BLaER1 treated with 17β-estradiol and CSF1 and Interleukin-3, amounts not matched to agents 10 nM and 100 nM (cell line): ENCODE data around the gene SUPT5H.
"Not testable (repeated sequence)": the region's sequence is repeated elsewhere in the genome, so short reads cannot be mapped to it uniquely, and the experiment has no call there.

Experiments
- H3K27ac ChIP-seq, 11 experiments: shearing (Covaris generic); formaldehyde crosslinking; 2 replicates each; pipeline ENCODE4 v1.8.1; 2022
- H3K27me3 ChIP-seq, 11 experiments: shearing (Covaris generic); formaldehyde crosslinking; 2 replicates each; pipeline ENCODE4 v1.8.1; 2022
- H3K36me3 ChIP-seq, 11 experiments: shearing (Covaris generic); formaldehyde crosslinking; 2 replicates each; pipeline ENCODE4 v1.8.1; 2022
- H3K4me1 ChIP-seq, 10 experiments: shearing (Covaris generic); formaldehyde crosslinking; 2 replicates each; pipeline ENCODE4 v1.8.1; 2022
- H3K4me2 ChIP-seq, 11 experiments: shearing (Covaris generic); formaldehyde crosslinking; 2 replicates each; pipeline ENCODE4 v1.8.1; 2022
- H3K4me3 ChIP-seq, 10 experiments: shearing (Covaris generic); formaldehyde crosslinking; 2 replicates each; pipeline ENCODE4 v1.8.1; 2022
- H3K9ac ChIP-seq, 11 experiments: shearing (Covaris generic); formaldehyde crosslinking; 2 replicates each; pipeline ENCODE4 v1.8.1; 2022
- H3K9me3 ChIP-seq, 11 experiments: shearing (Covaris generic); formaldehyde crosslinking; replicated peaks in 1 of 11; 2 replicates each; pipeline ENCODE4 v1.8.1; 2022
- H4K20me1 ChIP-seq, 11 experiments: shearing (Covaris generic); formaldehyde crosslinking; 2 replicates each; pipeline ENCODE4 v1.8.1; 2022
- Cebpa-rat ChIP-seq, 11 experiments: shearing (Covaris generic); IDR thresholded peaks; 2 replicates each; pipeline ENCODE4 v1.8.1; 2022

The SUPT5H gene

GRCh38 chr19:39472746-39473442 lies 27.5 kb downstream of the SUPT5H start:
- Histone ChIP-seq H3K9ac (peak overlapping the region in 1 of 11 experiments; percentile 23; a peak in 1 of 22 replicates), H4K20me1 (peaks cover 13 to 78% (median 65%) of the 10 kb centered on the region in 11 experiments; a peak in 20 of 22 replicates), H3K9me3 (no peaks in the 10 kb centered on the region), H3K4me2 (no peak overlapping the region), H3K27ac (no peak overlapping the region), H3K4me1 (peaks cover 0 to 22% (median 13%) of the 10 kb centered on the region in 10 experiments; a peak in 16 of 20 replicates), H3K27me3 (no peaks in the 10 kb centered on the region), H3K36me3 (peaks cover 90 to 100% (median 98%) of the 10 kb centered on the region in 11 experiments), H3K4me3 (no peak overlapping the region)
- TF ChIP-seq Cebpa-rat (IDR thresholded peaks at IDR 0.05), result no peak

- no peaks in the 10 kb centered on the region for H3K27me3 ChIP-seq
- H4K20me1 ChIP-seq, result peaks cover 13 to 72% (median 59%) of the 10 kb centered on the region in 11 experiments; a peak in 20 of 22 replicates
- no peak overlapping the region for H3K4me2 ChIP-seq
- no peak overlapping the region for H3K4me3 ChIP-seq
- TF ChIP-seq Cebpa-rat (IDR thresholded peaks at IDR 0.05), result no peak
- 0 out of 22 replicates have a peak overlapping the region, but pooled peaks of 1 of the 11 experiments have one; percentile 9 for H3K9ac ChIP-seq
- H3K4me1 ChIP-seq, result peaks cover 0 to 16% (median 7%) of the 10 kb centered on the region in 10 experiments; a peak in 16 of 20 replicates
- peaks cover 84 to 97% (median 91%) of the 10 kb centered on the region in 11 experiments for H3K36me3 ChIP-seq
- no peak overlapping the region for H3K27ac ChIP-seq
- H3K9me3 ChIP-seq, result no peaks in the 10 kb centered on the region
Measured at GRCh38 chr19:39473443-39473960, 28.1 kb downstream of the SUPT5H start.

DNA sequence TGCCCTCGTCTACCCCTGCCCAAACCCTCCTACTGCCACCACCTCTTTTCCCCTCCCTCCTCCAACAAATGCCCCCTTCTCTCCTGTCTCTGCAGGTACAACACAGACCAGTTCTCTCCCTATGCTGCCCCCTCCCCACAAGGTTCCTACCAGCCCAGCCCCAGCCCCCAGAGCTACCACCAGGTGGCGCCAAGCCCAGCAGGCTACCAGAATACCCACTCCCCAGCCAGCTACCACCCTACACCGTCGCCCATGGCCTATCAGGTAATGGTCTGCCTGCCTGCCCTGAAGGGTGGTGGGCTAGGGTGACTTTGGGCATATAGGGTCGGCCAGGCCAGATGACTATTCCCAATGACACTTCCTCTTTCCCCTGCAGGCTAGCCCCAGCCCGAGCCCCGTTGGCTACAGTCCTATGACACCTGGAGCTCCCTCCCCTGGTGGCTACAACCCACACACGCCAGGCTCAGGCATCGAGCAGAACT lies 28.8 kb downstream of the SUPT5H start:
- Histone ChIP-seq H3K9me3 (no peaks in the 10 kb centered on the region), H3K36me3 (peaks cover 78 to 91% (median 85%) of the 10 kb centered on the region in 11 experiments), H3K4me1 (peaks cover 0 to 9% (median 1%) of the 10 kb centered on the region in 10 experiments; a peak in 13 of 20 replicates), H3K27ac (no peak overlapping the region), H3K27me3 (no peaks in the 10 kb centered on the region), H3K4me3 (no peak overlapping the region), H3K9ac (no peak overlapping the region), H3K4me2 (no peak overlapping the region), H4K20me1 (peaks cover 8 to 66% (median 55%) of the 10 kb centered on the region in 11 experiments; a peak in 20 of 22 replicates)
- TF ChIP-seq Cebpa-rat (IDR thresholded peaks at IDR 0.05), result no peak

DNA sequence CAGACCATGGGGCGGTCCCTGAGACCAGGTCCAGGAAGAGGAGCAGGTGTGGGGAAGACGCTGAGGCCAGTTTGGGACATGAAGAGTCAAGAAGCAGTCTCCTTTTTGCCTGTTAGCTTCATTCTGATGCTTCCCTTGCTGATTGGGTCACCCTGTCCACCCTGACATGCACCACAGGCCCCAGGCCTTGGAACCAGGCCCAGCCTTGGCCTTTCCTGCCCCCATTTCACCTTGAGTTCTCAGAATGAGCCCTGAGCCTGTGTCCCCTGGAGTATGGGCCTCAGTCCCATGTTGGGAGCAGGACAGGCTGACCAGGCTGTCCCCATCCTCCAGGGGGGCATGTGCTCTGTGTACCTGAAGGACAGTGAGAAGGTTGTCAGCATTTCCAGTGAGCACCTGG lies 30.4 kb downstream of the SUPT5H start:
- no peaks in the 10 kb centered on the region for H3K9me3 ChIP-seq
- no peaks in the 10 kb centered on the region for H3K27me3 ChIP-seq
- no peak overlapping the region for H3K9ac ChIP-seq
- H3K27ac ChIP-seq, result no peak overlapping the region
- H3K4me2 ChIP-seq, result no peak overlapping the region
- H3K4me3 ChIP-seq, result no peak overlapping the region
- peaks cover 62 to 75% (median 69%) of the 10 kb centered on the region in 11 experiments for H3K36me3 ChIP-seq
- peaks cover 8 to 20% (median 13%) of the 10 kb centered on the region in 10 experiments for H3K4me1 ChIP-seq
- no peak for TF ChIP-seq Cebpa-rat (IDR thresholded peaks at IDR 0.05)
- H4K20me1 ChIP-seq, result peaks cover 0 to 50% (median 39%) of the 10 kb centered on the region in 11 experiments; a peak in 19 of 22 replicates

GRCh38 chr19:39479319-39479801 lies 34.0 kb downstream of the SUPT5H start:
- not testable (repeated sequence) for H3K27me3 ChIP-seq, H3K9me3 ChIP-seq, H3K4me3 ChIP-seq
- Histone ChIP-seq H3K4me2 (peak overlapping the region; percentile 80 to 98 (median 97); a peak in 21 of 22 replicates), H3K36me3 (peaks cover 29 to 66% (median 54%) of the 10 kb centered on the region in 11 experiments), H3K27ac (peak overlapping the region in 10 of 11 experiments; percentile 86 to 94 (median 90); a peak in 17 of 22 replicates), H4K20me1 (peaks cover 0 to 33% (median 17%) of the 10 kb centered on the region in 11 experiments; a peak in 15 of 22 replicates), H3K9ac (peak overlapping the region; percentile 89 to 97 (median 95); a peak in 16 of 22 replicates), H3K4me1 (peaks cover 18 to 28% (median 23%) of the 10 kb centered on the region in 10 experiments)

DNA sequence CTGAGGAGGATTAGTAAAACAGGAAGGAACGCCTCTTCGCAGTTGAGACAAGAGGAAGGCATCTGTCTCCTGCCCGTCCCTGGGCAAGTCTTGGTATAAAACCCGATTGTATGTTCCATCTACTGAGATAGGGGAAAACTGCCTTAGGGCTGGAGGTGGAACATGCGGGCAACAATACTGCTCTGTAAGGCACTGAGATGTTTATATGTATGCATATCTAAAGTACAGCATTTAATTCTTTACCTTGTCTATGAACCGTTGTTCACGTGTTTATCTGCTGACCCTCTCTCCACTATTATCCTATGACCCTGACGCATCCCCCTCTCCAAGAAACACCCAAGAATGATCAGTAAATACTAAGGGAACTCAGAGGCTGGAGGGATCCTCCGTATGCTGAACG lies 34.5 kb downstream of the SUPT5H start:
- Histone ChIP-seq H3K27me3 (no peaks in the 10 kb centered on the region), H3K36me3 (peaks cover 29 to 66% (median 54%) of the 10 kb centered on the region in 11 experiments), H3K9ac (peak overlapping the region; percentile 89 to 97 (median 95)), H3K27ac (peak overlapping the region; percentile 78 to 94 (median 90)), H4K20me1 (peaks cover 0 to 34% (median 14%) of the 10 kb centered on the region in 11 experiments; a peak in 12 of 22 replicates), H3K4me1 (peaks cover 18 to 28% (median 23%) of the 10 kb centered on the region in 10 experiments), H3K4me3 (peak overlapping the region; percentile 79 to 98 (median 94)), H3K9me3 (no peaks in the 10 kb centered on the region), H3K4me2 (peak overlapping the region; percentile 80 to 98 (median 97))
- no peak for TF ChIP-seq Cebpa-rat (IDR thresholded peaks at IDR 0.05)

- no peak for TF ChIP-seq Cebpa-rat (IDR thresholded peaks at IDR 0.05)
- peaks cover 30 to 66% (median 54%) of the 10 kb centered on the region in 11 experiments for H3K36me3 ChIP-seq
Measured at GRCh38 chr19:39480337-39481228, 35.2 kb downstream of the SUPT5H start, which contains the start of gene TIMM50. Gene TIMM50 (plus strand): TSS chr19:39480838. CDS start chr19:39480854, 16 bp downstream.

GRCh38 chr19:39481229-39481545 lies 35.8 kb downstream of the SUPT5H start:
- H3K27me3 ChIP-seq, result no peaks in the 10 kb centered on the region
- no peak for TF ChIP-seq Cebpa-rat (IDR thresholded peaks at IDR 0.05)
- H3K9me3 ChIP-seq, result no peaks in the 10 kb centered on the region
- H3K27ac ChIP-seq, result peak overlapping the region; percentile 78 to 94 (median 90)
- peaks cover 30 to 66% (median 54%) of the 10 kb centered on the region in 11 experiments for H3K36me3 ChIP-seq
- H3K4me2 ChIP-seq, result peak overlapping the region; percentile 94 to 98 (median 97)
- H3K4me1 ChIP-seq, result peaks cover 18 to 28% (median 23%) of the 10 kb centered on the region in 10 experiments
- peaks cover 0 to 46% (median 17%) of the 10 kb centered on the region in 11 experiments; a peak in 12 of 22 replicates for H4K20me1 ChIP-seq
- peak overlapping the region; percentile 89 to 97 (median 95) for H3K9ac ChIP-seq
- H3K4me3 ChIP-seq, result peak overlapping the region; percentile 79 to 98 (median 94)

More at GRCh38 chr19:39480337-39481228, 35.2 kb downstream of the SUPT5H start, which contains the start of gene TIMM50:
- peaks cover 0 to 40% (median 14%) of the 10 kb centered on the region in 11 experiments; a peak in 13 of 22 replicates for H4K20me1 ChIP-seq
- H3K4me3 ChIP-seq, result peak within 1 kb of the TSS; percentile 79 to 98 (median 94)
- no peaks in the 10 kb centered on the region for H3K27me3 ChIP-seq
- H3K4me2 ChIP-seq, result peak within 1 kb of the TSS; percentile 94 to 98 (median 97)
- H3K4me1 ChIP-seq, result peaks cover 18 to 28% (median 23%) of the 10 kb centered on the region in 10 experiments
- no peaks in the 10 kb centered on the region for H3K9me3 ChIP-seq
- peak within 1 kb of the TSS; percentile 78 to 94 (median 90) for H3K27ac ChIP-seq
- H3K9ac ChIP-seq, result peak within 1 kb of the TSS; percentile 89 to 97 (median 95)
